ENCODE data around the gene ZNF358.

GRCh38 chr19:7468840-7469239 lies 47.1 kb upstream of the ZNF358 start:
- TF ChIP-seq CTCF (IDR thresholded peaks at IDR 0.05) (no peak), POLR2AphosphoS5 (IDR thresholded peaks at IDR 0.05) (no peak), POLR2A (IDR thresholded peaks at IDR 0.05) (no peak), EP300 (IDR thresholded peaks at IDR 0.05; ENCODE audit: low read depth) (no peak)

Data from transverse colon (tissue), 4 donors.